Measurements from ENCODE around the gene JAG2.

The JAG2 gene

DNA sequence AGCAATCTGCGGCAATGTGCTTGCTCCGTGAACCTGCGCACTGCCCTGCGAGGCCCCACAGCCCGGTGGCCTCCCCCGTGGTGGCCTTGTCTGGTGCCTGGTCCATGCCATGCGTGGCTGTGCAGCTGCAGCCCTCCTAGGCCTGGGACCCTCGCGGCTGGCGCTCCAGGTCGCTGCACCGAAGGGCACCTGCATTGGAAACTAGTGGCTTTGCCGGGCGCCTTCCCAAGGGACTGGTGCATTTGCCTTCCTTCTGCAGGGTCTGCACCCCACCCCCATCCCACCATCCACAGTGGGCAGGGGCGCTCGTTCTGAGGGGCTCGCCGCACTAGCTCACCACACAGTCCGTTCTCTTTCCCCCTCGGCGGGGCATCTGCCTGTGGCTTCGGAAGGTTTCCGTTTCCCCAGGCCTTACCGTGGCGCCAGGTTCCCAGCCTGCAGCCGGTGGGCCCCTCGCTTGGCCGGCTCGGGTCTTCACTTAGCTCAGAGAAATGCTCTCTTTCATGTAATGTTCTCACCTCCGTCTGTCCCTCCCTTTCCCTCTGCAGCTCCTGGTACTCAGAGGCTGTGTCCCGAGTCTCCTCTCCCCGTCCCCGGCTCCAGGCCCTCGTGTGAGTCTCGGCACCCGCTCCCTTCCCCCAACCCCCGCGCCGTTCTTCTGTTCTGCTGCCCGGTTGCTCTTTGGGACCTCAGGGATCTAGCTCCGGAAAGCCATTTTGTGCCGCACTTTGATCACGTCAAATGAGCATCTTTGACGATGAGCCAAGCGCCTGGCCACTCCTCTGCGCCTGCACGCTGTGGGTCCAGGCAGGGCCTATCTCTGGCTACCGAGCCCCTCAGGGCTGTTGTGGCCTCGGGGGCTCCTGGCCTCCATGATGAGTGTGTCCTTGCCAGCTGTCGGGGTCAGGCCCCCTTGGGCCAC lies 31.9 kb downstream of the JAG2 start:
- DNase-seq (ENCODE audit: low read depth), result no peak
- no peak overlapping the region for H3K4me3 ChIP-seq (ENCODE audit: low read depth, low read length)
- TF ChIP-seq, protein P1, sequence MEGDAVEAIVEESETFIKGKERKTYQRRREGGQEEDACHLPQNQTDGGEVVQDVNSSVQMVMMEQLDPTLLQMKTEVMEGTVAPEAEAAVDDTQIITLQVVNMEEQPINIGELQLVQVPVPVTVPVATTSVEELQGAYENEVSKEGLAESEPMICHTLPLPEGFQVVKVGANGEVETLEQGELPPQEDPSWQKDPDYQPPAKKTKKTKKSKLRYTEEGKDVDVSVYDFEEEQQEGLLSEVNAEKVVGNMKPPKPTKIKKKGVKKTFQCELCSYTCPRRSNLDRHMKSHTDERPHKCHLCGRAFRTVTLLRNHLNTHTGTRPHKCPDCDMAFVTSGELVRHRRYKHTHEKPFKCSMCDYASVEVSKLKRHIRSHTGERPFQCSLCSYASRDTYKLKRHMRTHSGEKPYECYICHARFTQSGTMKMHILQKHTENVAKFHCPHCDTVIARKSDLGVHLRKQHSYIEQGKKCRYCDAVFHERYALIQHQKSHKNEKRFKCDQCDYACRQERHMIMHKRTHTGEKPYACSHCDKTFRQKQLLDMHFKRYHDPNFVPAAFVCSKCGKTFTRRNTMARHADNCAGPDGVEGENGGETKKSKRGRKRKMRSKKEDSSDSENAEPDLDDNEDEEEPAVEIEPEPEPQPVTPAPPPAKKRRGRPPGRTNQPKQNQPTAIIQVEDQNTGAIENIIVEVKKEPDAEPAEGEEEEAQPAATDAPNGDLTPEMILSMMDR (IDR thresholded peaks at IDR 0.05; ENCODE audit: control insufficient read depth, extremely low read depth, insufficient read depth), result no peak

DNA sequence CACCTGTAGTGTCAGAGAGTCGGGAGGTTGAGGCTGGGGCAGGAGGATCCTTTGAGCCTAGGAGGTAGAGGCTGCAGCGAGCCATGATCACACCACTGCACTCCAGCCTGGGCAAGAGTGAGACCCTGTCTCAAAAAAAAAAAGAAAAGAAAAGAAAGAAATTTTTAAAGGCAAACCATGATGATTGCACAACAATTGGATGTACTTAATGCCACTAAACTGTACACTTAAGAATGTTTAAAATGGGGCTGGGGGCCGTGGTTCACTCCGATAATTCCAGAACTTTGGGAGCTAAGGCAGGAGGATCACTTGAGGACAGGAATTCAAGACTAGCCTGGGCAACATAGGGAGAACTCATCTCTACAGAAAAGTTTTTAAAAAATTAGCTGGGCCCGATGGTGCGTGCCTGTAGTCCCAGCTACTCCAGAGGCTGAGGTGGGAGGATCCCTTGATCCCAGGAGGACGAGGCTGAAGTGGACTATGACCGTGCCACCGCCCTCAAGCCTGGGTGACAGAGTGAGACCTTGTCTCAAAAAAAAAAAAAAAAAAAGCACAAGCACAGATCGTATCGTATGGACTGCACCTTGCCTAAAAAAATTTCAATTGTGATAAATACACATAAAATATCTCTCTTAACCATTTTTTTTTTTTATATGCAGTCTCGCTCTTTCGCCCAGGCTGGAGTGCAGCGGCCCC lies 32.7 kb downstream of the JAG2 start:
- TF ChIP-seq, protein P1 (IDR thresholded peaks at IDR 0.05; ENCODE audit: control insufficient read depth, extremely low read depth, insufficient read depth), result no peak
- DNase-seq (ENCODE audit: low read depth), result no peak
- no peak overlapping the region for H3K4me3 ChIP-seq (ENCODE audit: low read depth, low read length)

GRCh38 chr14:105132921-105133654 lies 35.5 kb downstream of the JAG2 start:
- TF ChIP-seq, protein P1 (IDR thresholded peaks at IDR 0.05; ENCODE audit: control insufficient read depth, extremely low read depth, insufficient read depth), result no peak
- DNase-seq (ENCODE audit: low read depth), result no peak
- no peak overlapping the region for H3K4me3 ChIP-seq (ENCODE audit: low read depth, low read length)

GRCh38 chr14:105131241-105131640 lies 37.3 kb downstream of the JAG2 start:
- no peak for DNase-seq (ENCODE audit: low read depth)
- no peak overlapping the region for H3K4me3 ChIP-seq (ENCODE audit: low read depth, low read length)
- TF ChIP-seq, protein P1 (IDR thresholded peaks at IDR 0.05; ENCODE audit: control insufficient read depth, extremely low read depth, insufficient read depth), result no peak

DNA sequence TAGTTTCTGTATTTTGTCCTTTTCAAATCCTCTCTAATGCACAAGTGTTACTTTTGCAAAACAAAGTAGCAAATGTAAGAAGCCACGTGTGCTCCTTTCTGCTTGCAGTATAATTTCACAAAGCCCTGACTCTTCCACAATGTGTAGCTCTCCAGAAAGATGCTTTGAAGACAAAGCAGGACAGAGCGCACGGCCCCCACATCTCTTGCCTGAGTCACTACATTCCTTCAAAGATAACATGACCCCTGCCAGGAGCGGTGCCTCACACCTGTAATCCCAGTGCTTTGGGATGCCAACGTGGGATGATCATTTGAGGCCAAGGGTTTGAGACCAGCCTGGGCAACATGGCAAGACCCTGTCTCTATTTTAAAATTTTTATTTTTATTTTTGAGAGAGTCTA lies 40.5 kb downstream of the JAG2 start:
- TF ChIP-seq, protein P1 (IDR thresholded peaks at IDR 0.05; ENCODE audit: control insufficient read depth, extremely low read depth, insufficient read depth), result no peak
- no peak overlapping the region for H3K4me3 ChIP-seq (ENCODE audit: low read depth, low read length)
- DNase-seq (ENCODE audit: low read depth), result no peak

- no peak overlapping the region for H3K4me3 ChIP-seq (ENCODE audit: low read depth, low read length)
- TF ChIP-seq, protein P1 (IDR thresholded peaks at IDR 0.05; ENCODE audit: control insufficient read depth, extremely low read depth, insufficient read depth), result no peak
- no peak for DNase-seq (ENCODE audit: low read depth)
Observed at GRCh38 chr14:105126981-105127329, 41.6 kb downstream of the JAG2 start.

Data from LNCaP clone FGC (cell line).